Stimulated activated CD8-positive, alpha-beta memory T cell treated with anti-CD3 and anti-CD28 coated beads, Interleukin-7, amount 100 ng/mL, for 24 hours (primary cell): ENCODE results near the gene CRY2.

Experiments used
- DNase-seq: peaks from one replicate; pipeline ENCODE4 v3.0.0-alpha.2; 2020; ENCODE audit warnings: low read depth

Gene CRY2

GRCh38 chr11:45918331-45918941 lies 71.2 kb downstream of the CRY2 start:
- peak; percentile 41 for DNase-seq

DNA sequence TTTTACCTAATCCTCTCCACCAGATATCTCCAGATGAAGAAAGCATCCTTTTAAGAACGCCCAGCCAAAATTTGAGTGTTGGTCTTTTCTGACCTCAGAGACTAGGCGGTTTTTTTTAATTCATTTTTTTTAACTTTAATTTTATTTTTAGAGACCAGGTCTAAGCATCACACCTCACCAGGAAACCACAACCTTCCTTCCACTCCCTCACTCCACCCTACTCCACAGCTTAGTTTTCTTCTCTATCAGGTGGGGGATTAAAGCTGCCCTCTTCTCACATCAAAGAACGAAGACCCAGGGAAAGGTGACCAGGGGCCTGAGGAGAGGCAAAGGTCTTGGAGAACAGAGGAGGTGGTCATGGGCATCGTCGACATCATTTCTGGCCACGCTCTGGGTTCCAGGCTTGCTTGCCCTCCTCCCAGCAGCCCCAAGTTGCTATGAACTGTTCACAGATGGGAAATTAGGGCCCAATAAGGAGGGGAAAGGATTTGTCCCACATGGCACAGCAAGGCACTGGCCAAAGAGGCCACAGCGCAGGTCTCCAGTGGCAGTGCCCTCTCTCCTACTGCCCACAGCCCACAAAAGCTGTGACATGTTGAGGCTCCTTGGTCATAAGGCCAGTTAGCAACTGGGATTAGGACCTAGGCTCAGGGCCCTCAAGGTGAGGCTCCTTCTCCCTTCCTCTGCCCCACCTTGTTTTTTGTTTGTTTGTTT lies 71.8 kb downstream of the CRY2 start:
- DNase-seq = no peak

DNA sequence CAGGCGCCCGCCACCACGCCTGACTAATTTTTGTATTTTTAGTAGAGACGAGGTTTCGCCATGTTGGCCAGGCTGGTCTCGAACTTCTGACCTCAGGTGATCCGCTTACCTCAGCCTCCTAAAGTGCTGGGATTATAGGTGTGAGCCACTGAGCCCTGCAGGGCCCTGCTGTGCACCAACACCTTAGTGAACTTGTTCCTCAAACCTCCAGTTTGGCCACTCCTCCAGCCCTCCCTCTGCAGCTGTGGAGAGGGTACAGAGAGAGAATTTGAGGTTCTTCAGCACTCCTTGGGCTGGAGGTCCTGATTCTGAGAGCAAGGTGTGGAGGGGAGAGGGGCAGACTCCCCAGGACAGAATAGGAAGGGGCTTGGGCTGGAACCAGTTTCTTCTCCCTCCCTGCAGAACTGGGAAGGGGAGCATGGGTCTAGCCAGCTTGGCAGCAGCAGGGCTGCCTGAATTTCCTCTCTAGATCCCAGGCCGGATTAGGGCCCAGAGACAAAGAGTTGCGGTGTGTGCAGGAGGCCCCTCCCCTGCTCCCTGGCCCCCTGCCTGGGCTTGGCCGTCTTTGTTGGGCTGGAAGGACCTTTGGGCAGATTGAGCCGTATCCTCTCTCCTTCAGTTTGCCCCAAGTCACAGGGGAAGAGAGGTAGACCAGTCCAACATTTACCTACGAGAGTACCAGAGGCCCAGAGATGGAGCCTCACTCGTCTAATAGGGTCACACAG lies 72.7 kb downstream of the CRY2 start:
- DNase-seq = no peak

GRCh38 chr11:45920531-45921477 lies 73.5 kb downstream of the CRY2 start:
- DNase-seq = no peak

DNA sequence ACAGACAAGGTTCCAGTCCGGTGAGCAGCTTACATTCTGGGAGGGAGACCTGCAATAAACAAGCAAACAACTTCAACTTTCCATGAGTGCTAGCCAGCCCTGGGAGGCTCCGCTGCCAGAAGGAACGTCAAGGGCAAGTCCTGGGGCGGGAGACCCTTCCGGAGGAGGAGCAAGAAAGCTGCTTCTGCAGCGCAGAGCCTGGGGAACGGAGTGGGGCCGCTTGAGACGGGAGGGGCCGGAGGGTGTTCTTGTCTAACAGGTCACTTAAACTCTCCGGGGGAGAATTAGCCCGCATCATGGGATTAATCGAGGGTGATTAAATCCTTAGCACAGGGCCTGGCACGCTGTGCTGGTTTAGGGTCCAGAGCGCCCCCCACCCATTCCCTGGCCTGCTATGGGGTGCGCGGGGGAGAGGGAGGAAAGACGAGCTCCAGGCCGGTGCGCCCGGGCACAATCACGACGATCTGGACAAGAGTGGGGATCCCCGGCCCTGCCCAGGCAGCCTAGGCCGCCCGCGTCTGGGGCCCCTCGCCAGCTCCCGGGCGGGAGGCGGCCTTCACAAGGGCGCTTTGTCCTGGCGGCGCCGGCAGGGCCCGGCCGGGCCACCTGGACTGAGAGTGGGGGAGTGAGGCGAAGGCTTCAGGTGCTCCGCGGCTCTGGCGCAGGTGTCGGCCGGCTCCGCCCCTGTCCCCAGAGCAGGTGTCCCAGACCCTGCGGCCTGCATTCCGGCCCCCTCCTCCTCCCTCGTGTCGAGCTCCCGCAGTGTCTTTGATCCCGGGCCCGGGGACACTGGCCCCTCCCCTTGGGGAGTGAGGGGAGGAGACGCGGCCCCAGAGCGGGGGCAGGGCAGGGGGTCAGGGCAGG lies 74.5 kb downstream of the CRY2 start:
- no peak for DNase-seq

DNA sequence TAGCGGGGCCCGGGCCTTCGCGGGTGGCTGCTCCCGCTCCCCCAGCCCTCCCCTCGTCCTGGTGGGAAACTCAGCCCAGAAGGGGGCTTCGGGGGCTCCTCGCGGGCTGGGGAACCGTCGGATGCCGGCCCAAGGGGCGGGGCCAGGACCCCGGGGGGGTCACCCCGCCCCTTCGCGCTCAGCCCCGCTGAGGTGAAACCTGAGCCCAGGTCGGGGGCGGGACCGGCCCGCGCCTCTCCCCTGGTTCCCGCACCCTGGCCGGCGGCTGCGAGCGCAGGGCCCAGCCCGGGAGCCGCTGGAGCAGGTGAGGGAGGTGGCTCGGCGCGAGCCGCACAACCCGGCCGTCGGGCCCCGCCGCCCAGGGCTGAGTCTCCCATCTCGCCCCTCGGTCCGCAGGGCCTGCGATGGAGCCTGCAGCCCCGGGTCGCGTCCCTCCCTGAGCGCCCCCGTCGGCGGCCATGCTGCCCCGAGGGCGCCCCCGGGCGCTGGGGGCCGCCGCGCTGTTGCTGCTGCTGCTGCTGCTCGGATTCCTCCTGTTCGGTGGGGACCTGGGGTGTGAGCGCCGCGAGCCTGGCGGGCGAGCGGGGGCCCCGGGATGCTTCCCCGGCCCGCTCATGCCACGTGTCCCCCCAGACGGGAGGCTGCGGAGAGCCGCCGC lies 75.3 kb downstream of the CRY2 start, which contains the start of gene LARGE2:
Gene LARGE2, plus strand, starts transcription at position 232 of the 658 bp plus-strand sequence. Its CDS starts 227 bp downstream, at position 459.
- no peak for DNase-seq

GRCh38 chr11:45924036-45924915 lies 77.0 kb downstream of the CRY2 start:
- no peak for DNase-seq

DNA sequence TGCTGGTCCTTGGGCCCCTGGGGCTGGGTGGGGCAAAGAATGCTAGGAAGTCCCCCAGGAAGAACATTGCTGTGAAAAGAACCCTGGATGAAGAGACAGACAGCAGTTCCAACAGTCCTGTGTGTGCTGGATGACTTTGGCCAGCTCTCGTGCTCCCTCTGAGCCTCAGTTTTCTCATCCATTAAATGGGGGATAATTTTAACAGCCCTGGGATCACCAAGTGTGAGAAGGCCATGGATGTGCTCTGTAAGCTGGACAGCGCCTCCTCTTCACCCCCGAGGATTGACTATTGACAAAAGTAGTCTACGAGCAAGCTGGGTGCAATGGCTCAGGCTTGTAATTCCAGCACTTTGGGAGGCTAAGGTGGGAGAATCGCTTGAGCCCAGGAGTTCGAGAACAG lies 77.7 kb downstream of the CRY2 start:
- no peak for DNase-seq

DNA sequence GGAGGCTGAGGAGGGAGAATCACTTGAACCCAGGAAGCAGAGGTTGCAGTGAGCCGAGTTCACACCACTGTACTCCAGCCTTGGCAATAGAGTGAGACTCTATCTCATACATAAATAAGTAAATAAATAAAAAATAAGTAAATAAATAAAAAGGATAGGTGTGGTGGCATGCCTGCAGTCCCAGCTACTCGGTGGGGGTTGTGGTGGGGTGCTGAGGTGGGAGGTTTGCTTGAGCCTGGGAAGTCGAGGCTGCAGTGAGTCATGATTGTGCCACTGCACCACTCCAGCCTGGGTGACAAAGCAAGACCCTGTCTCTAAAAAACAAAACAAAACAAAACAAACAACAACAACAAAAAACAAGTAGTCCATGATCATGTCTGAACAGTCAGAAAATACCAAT lies 78.3 kb downstream of the CRY2 start:
- no peak for DNase-seq

GRCh38 chr11:45926001-45926401 lies 78.7 kb downstream of the CRY2 start:
- DNase-seq = no peak

GRCh38 chr11:45926536-45927331 lies 79.5 kb downstream of the CRY2 start:
- no peak for DNase-seq

DNA sequence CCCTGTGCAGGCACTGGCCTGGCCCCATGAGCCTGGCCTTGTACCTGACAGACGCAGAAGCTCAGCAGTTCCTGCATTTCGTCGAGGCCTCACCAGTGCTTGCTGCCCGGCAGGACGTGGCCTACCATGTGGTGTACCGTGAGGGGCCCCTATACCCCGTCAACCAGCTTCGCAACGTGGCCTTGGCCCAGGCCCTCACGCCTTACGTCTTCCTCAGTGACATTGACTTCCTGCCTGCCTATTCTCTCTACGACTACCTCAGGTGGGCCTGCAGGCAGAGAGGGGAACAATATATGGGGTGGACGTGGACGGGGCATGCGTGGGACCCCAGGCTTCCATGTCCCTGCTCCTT lies 80.0 kb downstream of the CRY2 start:
- DNase-seq = no peak

- no peak for DNase-seq
Observed at GRCh38 chr11:45927684-45928413, 80.6 kb downstream of the CRY2 start.

- DNase-seq = no peak
Observed at GRCh38 chr11:45928535-45929215, 81.4 kb downstream of the CRY2 start.

GRCh38 chr11:45929486-45930030 lies 82.3 kb downstream of the CRY2 start:
- DNase-seq = no peak

DNA sequence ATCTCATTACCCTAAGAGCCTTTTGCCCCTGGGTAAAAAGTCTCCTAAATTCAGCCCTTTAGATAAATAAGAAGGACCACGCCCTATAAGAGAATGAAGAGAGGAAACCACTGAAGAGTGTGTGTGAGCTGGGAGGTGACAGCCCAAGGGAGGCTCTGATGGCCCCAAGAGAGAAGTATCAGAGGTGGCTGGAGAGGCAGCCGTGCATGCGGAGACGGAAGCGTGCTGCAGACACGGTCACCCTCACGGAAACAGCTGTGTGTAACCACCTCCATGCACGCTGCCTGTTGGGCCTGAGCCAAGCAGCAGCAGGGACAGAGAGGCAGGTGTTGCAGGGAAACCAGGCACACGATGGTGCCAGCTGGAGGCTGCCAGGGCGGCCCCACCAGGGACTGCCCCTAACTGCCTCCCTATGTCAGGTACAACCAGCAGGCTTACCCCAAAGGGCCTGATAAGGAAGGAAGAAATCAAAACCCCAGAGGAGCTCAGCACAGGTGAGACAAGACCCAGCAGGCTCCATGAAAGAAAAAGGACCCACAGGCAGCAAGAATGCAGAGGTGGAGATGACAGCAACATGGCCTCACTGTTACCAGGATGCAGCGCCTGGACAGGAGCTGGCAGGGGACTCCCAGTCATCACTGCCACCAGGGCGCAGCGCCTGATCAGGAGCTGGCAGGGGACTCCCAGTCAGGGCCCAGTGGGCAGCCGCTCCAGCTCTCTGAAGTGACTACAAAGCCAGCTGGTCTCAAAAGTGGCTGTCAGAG lies 82.9 kb downstream of the CRY2 start:
- DNase-seq = no peak
